ENCODE data around the gene EEIG1.

The EEIG1 gene

GRCh38 chr9:127977009-127977883 lies 3.5 kb downstream of the EEIG1 start:
- in situ Hi-C loops (cut with MboI; ENCODE audit: low pct_unique_long_range_greater_than_20kb, low sequenced_read_pairs) = no loop called here
- no peak for DNase-seq

GRCh38 chr9:127976498-127976897 lies 4.3 kb downstream of the EEIG1 start:
- no peak for DNase-seq
- in situ Hi-C loops (cut with MboI; ENCODE audit: low pct_unique_long_range_greater_than_20kb, low sequenced_read_pairs) = no loop called here

- DNase-seq = no peak
Observed at GRCh38 chr9:127975376-127976315, 5.1 kb downstream of the EEIG1 start.

GRCh38 chr9:127974769-127975261 lies 6.0 kb downstream of the EEIG1 start:
- in situ Hi-C loops (cut with MboI; ENCODE audit: low pct_unique_long_range_greater_than_20kb, low sequenced_read_pairs) = no loop called here
- no peak for DNase-seq

More at GRCh38 chr9:127975376-127976315, 5.1 kb downstream of the EEIG1 start:
- in situ Hi-C loops (cut with MboI; ENCODE audit: low pct_unique_long_range_greater_than_20kb, low sequenced_read_pairs) = no loop called here

- in situ Hi-C loops (cut with MboI; ENCODE audit: low pct_unique_long_range_greater_than_20kb, low sequenced_read_pairs) = no loop called here
- DNase-seq = no peak
Observed at GRCh38 chr9:127974001-127974768, 6.6 kb downstream of the EEIG1 start.

- in situ Hi-C loops (cut with MboI; ENCODE audit: low pct_unique_long_range_greater_than_20kb, low sequenced_read_pairs) = no loop called here
Observed at GRCh38 chr9:127973169-127974000, 7.4 kb downstream of the EEIG1 start.

GRCh38 chr9:127972236-127972871 lies 8.4 kb downstream of the EEIG1 start:
- in situ Hi-C loops (cut with MboI; ENCODE audit: low pct_unique_long_range_greater_than_20kb, low sequenced_read_pairs) = no loop called here
- DNase-seq = no peak

More at GRCh38 chr9:127973169-127974000, 7.4 kb downstream of the EEIG1 start:
- no peak for DNase-seq

GRCh38 chr9:127971357-127972235 lies 9.2 kb downstream of the EEIG1 start:
- DNase-seq = no peak
- in situ Hi-C loops (cut with MboI; ENCODE audit: low pct_unique_long_range_greater_than_20kb, low sequenced_read_pairs) = no loop called here

GRCh38 chr9:127970401-127971313 lies 10.1 kb downstream of the EEIG1 start:
- in situ Hi-C loops (cut with MboI; ENCODE audit: low pct_unique_long_range_greater_than_20kb, low sequenced_read_pairs) = no loop called here
- DNase-seq = no peak

- in situ Hi-C loops (cut with MboI; ENCODE audit: low pct_unique_long_range_greater_than_20kb, low sequenced_read_pairs) = no loop called here
- no peak for DNase-seq
Observed at GRCh38 chr9:127968700-127969383, 11.9 kb downstream of the EEIG1 start.

GRCh38 chr9:127968042-127968441 lies 12.7 kb downstream of the EEIG1 start:
- no peak for DNase-seq
- in situ Hi-C loops (cut with MboI; ENCODE audit: low pct_unique_long_range_greater_than_20kb, low sequenced_read_pairs) = no loop called here

GRCh38 chr9:127967151-127967809 lies 13.5 kb downstream of the EEIG1 start:
- DNase-seq = no peak
- in situ Hi-C loops (cut with MboI; ENCODE audit: low pct_unique_long_range_greater_than_20kb, low sequenced_read_pairs) = no loop called here

GRCh38 chr9:127966416-127967150 lies 14.2 kb downstream of the EEIG1 start:
- no peak for DNase-seq
- in situ Hi-C loops (cut with MboI; ENCODE audit: low pct_unique_long_range_greater_than_20kb, low sequenced_read_pairs) = no loop called here

GRCh38 chr9:127965953-127966352 lies 14.8 kb downstream of the EEIG1 start:
- in situ Hi-C loops (cut with MboI; ENCODE audit: low pct_unique_long_range_greater_than_20kb, low sequenced_read_pairs) = no loop called here
- no peak for DNase-seq
